GM21737 (cell line): Measurements from ENCODE around the gene SORL1-AS1.
A peak's percentile ranks its signal among the peaks of the same experiment; 100 is the strongest.
"Not testable (repeated sequence)": the region's sequence is repeated elsewhere in the genome, so short reads cannot be mapped to it uniquely, and the experiment has no call there.

Experiments
- ATAC-seq: cut with Tn5 transposase; IDR thresholded peaks from one replicate; pipeline ENCODE4 v1.9.1; 2021; ENCODE audit warnings: mild to moderate bottlenecking, moderate library complexity; ENCODE audit not compliant: unreplicated experiment

Gene SORL1-AS1

DNA sequence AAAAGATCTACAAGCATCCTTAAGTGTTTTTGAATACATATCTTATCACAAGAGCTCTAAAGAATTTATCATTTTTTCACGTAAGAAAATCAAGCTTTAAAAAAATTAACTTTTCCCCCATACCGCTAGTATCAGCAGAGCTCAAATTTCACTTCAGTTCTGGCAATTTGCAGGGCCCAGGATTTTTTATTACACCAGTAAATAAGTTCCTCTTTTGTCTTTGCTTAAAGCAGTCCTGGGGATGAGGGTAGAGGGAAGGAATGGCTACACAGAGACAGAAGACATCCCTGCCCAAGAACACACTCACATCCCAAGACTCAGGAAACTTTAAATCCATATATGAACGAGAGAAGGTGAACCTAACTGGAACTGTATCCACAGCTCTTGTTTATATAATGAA lies 23.2 kb downstream of the SORL1-AS1 start:
- ATAC-seq = no peak

DNA sequence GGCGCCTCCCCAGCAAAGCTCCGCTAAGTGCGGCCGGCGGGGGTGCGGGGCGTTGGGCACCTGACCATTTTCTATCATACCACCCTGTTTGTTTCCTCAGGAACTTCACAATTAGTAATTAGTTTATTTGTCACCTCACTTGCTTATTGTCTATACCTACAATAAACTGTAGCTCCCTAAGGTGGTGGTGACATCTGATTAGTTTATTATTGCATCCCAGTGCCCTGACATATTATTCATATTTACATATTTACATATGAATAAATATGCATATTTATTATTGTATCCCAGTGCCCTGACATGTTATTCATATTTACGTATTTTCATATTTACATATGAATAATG lies 25.4 kb downstream of the SORL1-AS1 start:
- ATAC-seq = no peak

GRCh38 chr11:121426476-121427399 lies 26.0 kb downstream of the SORL1-AS1 start:
- ATAC-seq = no peak

GRCh38 chr11:121425828-121426227 lies 26.9 kb downstream of the SORL1-AS1 start:
- no peak for ATAC-seq

- ATAC-seq = peak; percentile 37
Observed at GRCh38 chr11:121422675-121423074, 30.1 kb downstream of the SORL1-AS1 start.

DNA sequence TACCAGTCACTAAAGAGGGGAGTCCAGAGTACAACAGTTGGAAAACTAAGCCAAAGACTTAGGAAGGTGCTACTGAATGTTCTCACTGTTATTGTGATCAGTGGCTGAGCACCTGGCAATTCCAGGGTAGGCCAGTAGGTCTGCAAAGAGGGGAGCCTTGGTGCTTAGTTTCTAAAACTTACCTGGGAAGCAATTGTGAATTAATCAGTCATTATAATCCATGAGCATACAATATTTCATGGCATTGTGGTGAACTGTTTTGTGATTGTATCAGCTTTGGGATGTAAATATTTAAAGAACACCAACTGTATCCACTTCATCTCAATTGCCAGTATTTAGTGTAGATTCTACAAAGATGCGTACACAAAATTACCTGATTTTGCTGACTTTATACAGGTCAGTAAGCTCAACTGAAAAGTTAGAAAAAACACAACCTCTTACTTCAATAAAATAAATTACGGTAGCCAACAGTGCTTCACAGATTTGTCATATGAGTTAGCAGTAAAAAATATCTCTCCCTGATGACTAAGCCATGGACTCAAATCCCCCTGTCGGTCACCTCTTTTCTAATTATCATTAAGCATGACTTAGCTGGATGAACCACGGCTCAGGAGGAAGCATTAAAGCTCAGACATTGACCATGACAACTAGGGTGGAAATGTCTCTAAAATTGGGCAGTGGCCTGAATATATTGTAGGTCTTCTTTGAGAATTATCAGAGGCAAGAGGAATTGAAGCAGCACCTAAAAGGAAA lies 31.4 kb downstream of the SORL1-AS1 start:
- ATAC-seq = no peak

DNA sequence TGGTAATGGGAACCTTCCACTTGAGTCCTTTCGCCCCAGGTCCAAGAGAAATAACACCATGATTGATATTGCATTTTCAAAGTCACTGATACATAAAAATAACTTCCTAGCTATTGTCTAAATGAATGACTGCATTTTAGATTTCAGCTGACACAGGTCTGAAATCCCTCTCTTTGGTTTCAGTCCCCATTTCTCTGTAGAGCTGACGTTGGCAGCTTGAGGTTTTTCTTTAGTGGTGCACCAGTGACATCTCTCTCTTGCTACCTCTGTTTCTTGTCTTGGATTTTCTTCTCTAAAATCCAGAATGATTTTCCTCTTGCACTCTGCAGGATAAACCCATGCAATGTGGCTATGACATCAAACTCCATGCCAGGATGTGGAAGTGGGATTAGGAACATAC lies 32.4 kb downstream of the SORL1-AS1 start:
- no peak for ATAC-seq

DNA sequence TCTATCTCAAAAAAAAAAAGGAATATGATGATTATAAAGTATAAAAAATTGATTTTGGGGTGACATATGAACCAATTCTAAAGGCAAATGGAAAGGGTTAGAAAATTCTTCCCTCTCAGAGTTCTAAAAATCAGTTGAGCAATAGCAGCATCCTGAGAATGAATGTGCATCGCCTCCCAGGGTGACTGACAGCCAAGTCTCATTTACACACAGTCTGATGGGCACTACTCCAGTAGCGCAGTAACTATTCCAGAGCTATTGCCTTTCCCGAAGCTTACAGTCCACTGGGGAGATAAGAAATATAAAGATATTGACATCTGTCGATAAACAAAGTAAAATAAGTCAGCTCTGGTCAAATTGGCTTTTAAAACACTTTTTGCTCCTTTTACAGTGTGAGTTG lies 32.9 kb downstream of the SORL1-AS1 start:
- ATAC-seq = no peak

DNA sequence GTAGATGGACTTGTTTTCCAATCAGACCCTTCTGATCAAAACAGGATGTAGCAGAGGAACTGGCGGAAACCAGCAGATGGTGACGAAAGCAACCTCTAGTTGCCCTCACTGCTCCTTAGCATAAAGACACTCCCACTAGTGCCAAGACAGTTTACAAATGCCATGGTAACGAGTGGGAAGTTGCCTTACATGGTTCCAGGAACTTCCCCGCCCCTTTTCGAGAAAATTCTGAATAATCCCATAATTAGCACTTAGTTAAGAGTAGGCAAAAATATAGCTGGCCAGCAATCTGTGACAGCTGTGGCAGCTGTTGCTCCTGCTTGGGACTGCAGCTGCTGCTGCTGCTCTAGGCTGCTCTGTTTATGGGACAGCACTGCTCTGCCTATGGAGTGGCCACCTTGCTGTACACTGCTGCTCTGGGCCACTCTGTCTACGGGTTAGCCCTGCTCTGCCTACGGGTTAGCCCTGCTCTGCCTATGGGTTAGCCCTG lies 34.1 kb downstream of the SORL1-AS1 start:
- ATAC-seq = no peak

GRCh38 chr11:121417607-121418006 lies 35.2 kb downstream of the SORL1-AS1 start:
- no peak for ATAC-seq

GRCh38 chr11:121417055-121417551 lies 35.7 kb downstream of the SORL1-AS1 start:
- ATAC-seq = peak; percentile 63

- no peak for ATAC-seq
Observed at GRCh38 chr11:121415856-121416255, 36.9 kb downstream of the SORL1-AS1 start.

DNA sequence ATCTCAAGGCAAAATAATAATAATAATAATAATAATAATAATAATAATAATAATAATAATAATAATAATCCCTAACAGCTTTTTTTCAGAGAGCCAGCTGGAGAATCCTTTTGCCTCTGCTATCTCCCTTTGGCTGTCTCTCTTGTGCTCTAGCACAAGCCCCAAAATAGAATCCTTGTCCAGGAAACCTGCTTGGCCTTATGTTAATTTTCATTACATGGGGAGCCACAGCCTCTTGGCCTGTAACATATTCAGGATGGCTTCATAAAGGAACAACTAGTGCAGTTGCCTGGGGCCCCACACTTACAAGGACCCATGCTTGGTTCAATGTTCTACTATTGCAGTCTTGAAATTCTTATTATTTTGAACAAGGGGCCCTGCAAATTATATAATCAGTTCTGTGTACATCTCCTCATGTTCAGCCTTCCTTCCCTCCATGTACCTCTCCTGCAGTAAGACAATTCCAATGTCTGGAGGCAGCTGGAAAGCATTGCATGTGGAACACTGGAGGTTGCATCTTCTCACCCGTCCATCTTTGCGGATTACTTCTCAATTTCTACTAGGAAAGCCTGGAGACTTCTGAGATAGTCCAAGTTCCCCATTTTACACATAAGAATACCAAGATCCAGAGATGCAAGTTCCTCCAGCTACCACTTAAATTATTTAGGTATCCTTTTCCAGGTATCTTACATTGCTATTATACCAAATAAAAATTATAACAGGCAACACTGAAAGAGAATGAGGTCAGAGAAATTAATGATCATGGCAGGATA lies 38.4 kb downstream of the SORL1-AS1 start:
- ATAC-seq = no peak

DNA sequence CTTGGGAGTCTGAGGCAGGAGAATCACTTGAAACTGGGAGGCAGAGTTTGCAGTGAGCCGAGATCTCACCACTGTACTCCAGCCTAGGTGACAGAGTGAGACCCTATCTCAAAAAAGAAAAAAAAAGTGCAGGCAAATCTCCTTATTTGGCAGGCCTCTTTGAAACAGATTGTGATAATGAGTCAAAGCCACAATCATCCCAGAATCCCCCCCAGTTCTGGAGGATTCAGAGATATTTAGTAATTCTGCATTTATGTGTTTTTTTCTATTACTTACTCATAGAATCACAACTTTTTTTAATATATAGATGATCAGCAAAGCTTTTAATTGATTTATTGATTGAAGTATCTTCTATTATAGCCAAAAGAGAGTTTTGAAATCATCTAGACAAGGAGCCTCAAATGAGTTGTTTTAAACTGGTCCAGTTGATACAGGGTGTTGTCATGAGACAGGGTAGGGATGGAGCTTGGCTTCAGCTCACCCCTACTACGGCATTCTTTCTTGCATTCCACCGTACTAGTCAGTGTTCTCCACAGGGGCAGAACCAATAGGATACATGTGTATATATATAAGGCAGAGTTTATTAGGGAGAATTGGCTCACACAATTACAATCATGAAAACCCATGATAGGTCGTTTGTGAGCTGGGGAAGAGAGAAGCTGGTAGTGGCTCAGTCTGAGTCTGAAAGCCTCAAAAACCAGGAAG lies 39.9 kb downstream of the SORL1-AS1 start:
- no peak for ATAC-seq

- ATAC-seq = no peak
Observed at GRCh38 chr11:121412000-121412587, 40.7 kb downstream of the SORL1-AS1 start.

DNA sequence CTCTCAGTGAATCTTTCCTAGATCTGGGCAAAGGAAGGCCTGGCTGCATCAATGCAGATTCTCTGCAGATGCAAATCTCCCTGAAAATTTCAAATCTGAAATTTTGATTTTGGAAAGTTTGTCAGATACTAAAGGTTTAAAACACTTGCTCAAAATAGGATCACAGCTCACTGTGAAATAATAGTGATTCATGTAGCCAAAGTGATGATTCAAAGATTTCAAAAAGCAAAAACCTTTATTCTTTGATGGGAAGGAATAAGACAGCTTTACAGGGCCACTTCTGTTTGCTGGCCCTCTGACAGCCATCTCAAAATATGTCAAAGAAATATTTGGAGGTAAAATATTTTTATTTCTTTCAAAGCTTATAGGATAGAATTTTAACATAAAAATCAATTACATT lies 41.4 kb downstream of the SORL1-AS1 start:
- not testable (repeated sequence) for ATAC-seq

- not testable (repeated sequence) for ATAC-seq
Observed at GRCh38 chr11:121410041-121410440, 42.7 kb downstream of the SORL1-AS1 start.

GRCh38 chr11:121408830-121409229 lies 43.9 kb downstream of the SORL1-AS1 start:
- ATAC-seq = no peak

- no peak for ATAC-seq
Observed at GRCh38 chr11:121406291-121406690, 46.5 kb downstream of the SORL1-AS1 start.

- ATAC-seq = no peak
Observed at GRCh38 chr11:121405646-121406045, 47.1 kb downstream of the SORL1-AS1 start.
